Stomach smooth muscle (tissue), 2 donors: ENCODE measurements around the gene SETD5.

Source experiments
- H3K27ac ChIP-seq: one replicate; pipeline ENCODE4 v1.7.0; 2013; ENCODE audit warnings: mild to moderate bottlenecking, low read length, inconsistent platforms
- H3K27me3 ChIP-seq, 2 donors: one replicate each; pipeline ENCODE4 v1.7.0; 2013; ENCODE audit warnings: low read length in 2 of 2; ENCODE audit not compliant: insufficient read depth in 2 of 2, control insufficient read depth in 1 of 2
- H3K36me3 ChIP-seq, 2 donors: one replicate each; pipeline ENCODE4 v1.7.0; 2013; ENCODE audit warnings: low read length in 2 of 2; ENCODE audit not compliant: control insufficient read depth in 2 of 2, insufficient read depth in 2 of 2
- H3K4me1 ChIP-seq: one replicate; pipeline ENCODE4 v1.7.0; 2013; ENCODE audit warnings: low read length; ENCODE audit not compliant: control insufficient read depth, insufficient read depth
- H3K4me3 ChIP-seq, 2 donors: one replicate each; pipeline ENCODE4 v1.7.0; 2013; ENCODE audit warnings: low read length in 2 of 2
- H3K9ac ChIP-seq, 2 donors: one replicate each; pipeline ENCODE4 v1.7.0; 2013; ENCODE audit warnings: low read length in 2 of 2, mild to moderate bottlenecking in 1 of 2
- H3K9me3 ChIP-seq, 2 donors: one replicate each; pipeline ENCODE4 v1.7.0; 2013; ENCODE audit warnings: low read length in 2 of 2; ENCODE audit not compliant: control insufficient read depth in 2 of 2
- donor health status: healthy.
- donor health status: Pancreatic carcinoma.

SETD5 gene

GRCh38 chr3:9377981-9378380, 19.4 kb upstream of the SETD5 start:
- Histone ChIP-seq H3K27ac (no peak overlapping the region), H3K4me1 (no peaks in the 10 kb centered on the region), H3K9ac (no peak overlapping the region), H3K27me3 (no peaks in the 10 kb centered on the region), H3K9me3 (no peaks in the 10 kb centered on the region), H3K4me3 (no peak overlapping the region), H3K36me3 (peaks cover 38 to 59% of the 10 kb centered on the region in 2 donors)

DNA sequence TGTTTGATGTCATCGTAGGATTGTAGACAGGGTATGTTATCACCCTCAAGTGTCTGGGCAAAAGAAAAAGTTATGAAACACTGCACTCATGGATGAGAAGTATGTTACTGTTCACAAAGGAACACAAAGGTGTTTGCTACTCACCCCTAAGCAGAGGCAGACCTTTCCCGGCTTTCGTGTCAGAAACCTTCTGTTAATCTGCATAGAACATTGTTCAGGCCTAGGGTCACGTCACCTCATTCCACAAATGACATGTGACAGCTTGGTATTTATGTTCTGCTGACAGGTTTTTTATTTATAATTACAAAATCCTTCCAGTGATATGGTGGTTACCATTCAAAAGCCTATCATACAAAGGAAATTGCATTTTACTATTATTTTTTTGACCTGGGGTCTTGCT, 18.1 kb upstream of the SETD5 start:
- Histone ChIP-seq H3K4me1 (no peaks in the 10 kb centered on the region), H3K4me3 (no peak overlapping the region), H3K36me3 (peaks cover 40 to 66% of the 10 kb centered on the region in 2 donors), H3K9me3 (no peaks in the 10 kb centered on the region), H3K27ac (no peak overlapping the region), H3K9ac (no peak overlapping the region), H3K27me3 (no peaks in the 10 kb centered on the region)

DNA sequence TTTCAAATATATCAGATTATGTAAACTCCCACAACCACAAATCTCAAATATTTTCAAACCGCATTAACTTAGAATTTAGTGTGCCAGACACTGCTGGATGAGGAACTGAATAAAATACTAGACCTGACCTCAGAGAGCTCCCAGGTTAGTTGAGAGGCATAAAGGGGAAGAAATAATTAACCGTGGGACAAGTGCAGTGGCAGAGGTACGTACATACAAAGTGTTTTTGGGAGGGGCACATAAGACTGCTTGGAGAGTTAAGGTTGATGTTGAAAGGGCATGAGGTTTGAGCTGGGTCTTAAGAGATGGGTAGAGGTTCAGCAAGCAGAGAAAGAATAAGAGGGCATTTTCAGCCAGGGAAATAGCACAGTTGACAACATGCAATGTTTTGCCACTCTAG, 17.4 kb upstream of the SETD5 start:
- Histone ChIP-seq H3K4me1 (no peaks in the 10 kb centered on the region), H3K4me3 (no peak overlapping the region), H3K36me3 (peaks cover 39 to 65% of the 10 kb centered on the region in 2 donors), H3K27ac (no peak overlapping the region), H3K9me3 (no peaks in the 10 kb centered on the region), H3K27me3 (no peaks in the 10 kb centered on the region), H3K9ac (no peak overlapping the region)

GRCh38 chr3:9384141-9384828, 13.1 kb upstream of the SETD5 start:
- no peak overlapping the region for H3K4me3 ChIP-seq
- H3K36me3 ChIP-seq: peaks cover 31 to 59% of the 10 kb centered on the region in 2 donors
- H3K27ac ChIP-seq: no peak overlapping the region
- no peaks in the 10 kb centered on the region for H3K9me3 ChIP-seq
- no peak overlapping the region for H3K9ac ChIP-seq
- H3K4me1 ChIP-seq: no peaks in the 10 kb centered on the region
- H3K27me3 ChIP-seq: no peaks in the 10 kb centered on the region

GRCh38 chr3:9385187-9386077, 12.0 kb upstream of the SETD5 start:
- no peak overlapping the region for H3K4me3 ChIP-seq
- peaks cover 35 to 59% of the 10 kb centered on the region in 2 donors for H3K36me3 ChIP-seq
- no peak overlapping the region for H3K27ac ChIP-seq

DNA sequence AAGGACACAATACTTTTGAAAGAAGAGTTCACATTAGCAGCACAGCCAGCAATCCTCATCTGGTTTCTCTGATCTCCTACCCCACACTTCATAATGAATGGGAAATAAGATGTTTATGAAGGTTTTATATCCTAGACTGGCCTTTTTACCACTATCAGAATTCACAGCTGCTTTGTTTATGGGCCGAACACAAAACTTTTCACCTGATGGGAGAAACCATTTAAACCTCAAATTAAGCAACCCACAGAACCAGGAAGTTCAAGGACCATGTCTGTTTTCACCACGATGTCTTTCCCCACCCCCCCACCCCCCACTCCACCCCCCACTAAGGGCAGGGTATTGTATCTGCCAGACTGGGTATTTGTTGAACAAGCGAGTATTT, 11.3 kb upstream of the SETD5 start:
- no peaks in the 10 kb centered on the region for H3K9me3 ChIP-seq
- no peak overlapping the region for H3K27ac ChIP-seq
- no peak overlapping the region for H3K9ac ChIP-seq
- H3K4me1 ChIP-seq: no peaks in the 10 kb centered on the region
- H3K27me3 ChIP-seq: no peaks in the 10 kb centered on the region
- peaks cover 41 to 63% of the 10 kb centered on the region in 2 donors for H3K36me3 ChIP-seq
- H3K4me3 ChIP-seq: no peak overlapping the region

More at GRCh38 chr3:9385187-9386077, 12.0 kb upstream of the SETD5 start:
- Histone ChIP-seq H3K27me3 (no peaks in the 10 kb centered on the region), H3K4me1 (no peaks in the 10 kb centered on the region), H3K9me3 (no peaks in the 10 kb centered on the region), H3K9ac (no peak overlapping the region)

GRCh38 chr3:9386501-9387321, 10.7 kb upstream of the SETD5 start:
- Histone ChIP-seq H3K4me1 (no peaks in the 10 kb centered on the region), H3K9ac (no peak overlapping the region), H3K27ac (no peak overlapping the region), H3K36me3 (peaks cover 46 to 66% of the 10 kb centered on the region in 2 donors), H3K27me3 (no peaks in the 10 kb centered on the region), H3K4me3 (no peak overlapping the region), H3K9me3 (no peaks in the 10 kb centered on the region)

DNA sequence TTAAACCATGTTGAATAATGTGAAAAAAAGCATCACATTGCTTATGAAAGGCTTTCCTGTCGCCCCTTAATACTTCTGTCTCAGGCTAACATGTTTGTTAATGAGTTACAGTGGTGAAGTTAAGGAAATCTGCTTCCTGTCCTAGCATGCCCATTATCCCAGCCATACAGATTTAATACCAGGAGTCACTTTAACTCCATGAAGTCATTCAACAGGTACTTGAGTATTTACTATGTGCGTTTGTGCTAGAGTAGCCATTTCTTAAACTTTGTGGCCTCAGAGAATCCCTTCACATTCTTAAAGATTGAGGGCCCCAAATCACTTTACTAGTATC, 10.1 kb upstream of the SETD5 start:
- H3K9me3 ChIP-seq: no peaks in the 10 kb centered on the region
- H3K9ac ChIP-seq: no peak overlapping the region
- H3K27me3 ChIP-seq: no peaks in the 10 kb centered on the region
- no peaks in the 10 kb centered on the region for H3K4me1 ChIP-seq
- no peak overlapping the region for H3K27ac ChIP-seq
- H3K36me3 ChIP-seq: peaks cover 48 to 68% of the 10 kb centered on the region in 2 donors
- no peak overlapping the region for H3K4me3 ChIP-seq

DNA sequence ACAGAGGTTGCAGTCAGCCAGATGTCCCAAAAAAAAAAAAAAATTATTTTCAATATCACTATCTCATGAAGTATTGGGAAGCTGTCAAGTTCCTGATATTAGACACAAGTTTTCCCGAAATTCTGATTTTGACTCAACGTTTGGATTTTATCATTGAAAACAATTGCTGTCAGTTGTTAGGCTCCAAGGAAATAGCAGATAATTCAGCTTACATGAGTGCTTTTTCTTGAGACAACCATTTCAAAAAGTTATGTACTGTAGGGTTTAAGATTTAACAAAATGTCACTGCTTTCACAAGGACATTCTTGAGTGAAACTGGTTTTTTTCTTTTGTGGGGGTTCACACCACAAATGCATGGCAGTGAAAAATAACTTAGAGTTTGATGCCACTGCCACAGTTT, 9.3 kb upstream of the SETD5 start:
- Histone ChIP-seq H3K27ac (no peak overlapping the region), H3K9me3 (no peaks in the 10 kb centered on the region), H3K4me3 (no peak overlapping the region), H3K9ac (no peak overlapping the region), H3K27me3 (no peaks in the 10 kb centered on the region), H3K4me1 (no peaks in the 10 kb centered on the region), H3K36me3 (peaks cover 48 to 67% of the 10 kb centered on the region in 2 donors)

- Histone ChIP-seq H3K27me3 (no peaks in the 10 kb centered on the region), H3K4me1 (no peaks in the 10 kb centered on the region), H3K9me3 (no peaks in the 10 kb centered on the region), H3K4me3 (no peak overlapping the region), H3K36me3 (peaks cover 47 to 62% of the 10 kb centered on the region in 2 donors), H3K27ac (no peak overlapping the region), H3K9ac (no peak overlapping the region)
These were observed 8.7 kb upstream of the SETD5 start for GRCh38 chr3:9388562-9389272.
